Neural cell (in vitro differentiated cells): ENCODE results near the gene TUBB. TPM values are rescaled to one million over a fixed set of nuclear protein-coding genes. Genes with fewer than 3 reads are reported as not detected.

Experiments used
- H2AFZ ChIP-seq: fragments of 200-600, 300-800 bp; sonication (generic), shearing (Covaris generic); 2 replicates; pipeline ENCODE4 v1.6.0; 2014; ENCODE audit warnings: low read depth, mild to moderate bottlenecking, antibody characterized with exemption, low read length, moderate library complexity
- H3F3A ChIP-seq: fragments of 200-600 bp; shearing (Covaris generic); 2 replicates; pipeline ENCODE4 v1.6.1; 2016; ENCODE audit warnings: mild to moderate bottlenecking, moderate library complexity, mixed read lengths, antibody characterized with exemption, low read length; ENCODE audit not compliant: insufficient read depth, poor library complexity, severe bottlenecking
- H3K27ac ChIP-seq: fragments of 200-600, 300-800 bp; sonication (generic), shearing (Covaris generic); 2 replicates; pipeline ENCODE4 v1.5.1; 2014; ENCODE audit warnings: mild to moderate bottlenecking, low read length, moderate library complexity
- H3K27me3 ChIP-seq: fragments of 300-800, 200-600 bp; sonication (generic), shearing (Covaris generic); 2 replicates; pipeline ENCODE4 v1.6.0; 2014; ENCODE audit warnings: mild to moderate bottlenecking, low read depth, low read length, moderate library complexity; ENCODE audit not compliant: insufficient read depth
- H3K36me3 ChIP-seq: fragments of 300-800, 200-600 bp; sonication (generic), shearing (Covaris generic); 2 replicates; pipeline ENCODE4 v1.5.1; 2014; ENCODE audit warnings: mild to moderate bottlenecking, antibody characterized with exemption, low read length, moderate library complexity; ENCODE audit not compliant: insufficient read depth
- H3K4me2 ChIP-seq: fragments of 300-800, 200-600 bp; sonication (generic), shearing (Covaris generic); 2 replicates; pipeline ENCODE4 v1.6.0; 2014; ENCODE audit warnings: mild to moderate bottlenecking, low read length
- H3K4me3 ChIP-seq: fragments of 300-800, 200-600 bp; sonication (generic), shearing (Covaris generic); 2 replicates; pipeline ENCODE4 v1.5.1; 2014; ENCODE audit warnings: mild to moderate bottlenecking, low read length, moderate library complexity
- H3K79me2 ChIP-seq: fragments of 200-600 bp; shearing (Covaris generic); replicated peaks from 2 replicates; pipeline ENCODE4 v1.6.0; 2014; ENCODE audit warnings: mild to moderate bottlenecking, low read length, moderate library complexity; ENCODE audit not compliant: insufficient read depth
- H3K9ac ChIP-seq: fragments of 300-800, 200-600 bp; sonication (generic), shearing (Covaris generic); 2 replicates; pipeline ENCODE4 v1.6.1; 2016; ENCODE audit warnings: mild to moderate bottlenecking, low read length, mixed read lengths
- H3K9me2 ChIP-seq: fragments of 200-600 bp; shearing (Covaris generic); 2 replicates; pipeline ENCODE4 v1.6.1; 2016; ENCODE audit warnings: mild to moderate bottlenecking, low read length, mixed read lengths; ENCODE audit not compliant: insufficient read depth
- H3K9me3 ChIP-seq: fragments of 200-600, 300-800 bp; sonication (generic), shearing (Covaris generic); 2 replicates; pipeline ENCODE4 v1.6.1; 2016; ENCODE audit warnings: mild to moderate bottlenecking, mixed run types, low read length, moderate library complexity, mixed read lengths
- H4K20me1 ChIP-seq: fragments of 200-600 bp; shearing (Covaris generic); 2 replicates; pipeline ENCODE4 v1.6.1; 2016; ENCODE audit warnings: mild to moderate bottlenecking, mixed run types; ENCODE audit not compliant: insufficient read depth
- CTCF ChIP-seq: fragments of 450-650 bp; IDR thresholded peaks from 2 replicates; pipeline ENCODE4 v1.5.1; 2014; ENCODE audit warnings: antibody characterized with exemption, mild to moderate bottlenecking, moderate library complexity; ENCODE audit not compliant: poor library complexity, severe bottlenecking
- EP300 ChIP-seq: fragments of 450-650 bp; conservative IDR thresholded peaks from 2 replicates; pipeline ENCODE4 v1.6.1; 2014; ENCODE audit warnings: antibody characterized with exemption, mild to moderate bottlenecking, moderate library complexity; ENCODE audit not compliant: poor library complexity, severe bottlenecking
- EZH2 ChIP-seq: fragments of 200-600, 300-800 bp; shearing (Covaris generic), sonication (generic); IDR thresholded peaks from 2 replicates; pipeline ENCODE4 v1.6.1; 2014; ENCODE audit warnings: antibody characterized with exemption, low read length, borderline replicate concordance, mild to moderate bottlenecking; ENCODE audit not compliant: insufficient read depth, poor library complexity, severe bottlenecking
- MXI1 ChIP-seq: fragments of 450-650 bp; conservative IDR thresholded peaks from 2 replicates; pipeline ENCODE4 v1.6.1; 2014; ENCODE audit warnings: antibody characterized with exemption, mild to moderate bottlenecking; ENCODE audit not compliant: poor library complexity, severe bottlenecking
- POLR2AphosphoS5 ChIP-seq: IDR thresholded peaks from 2 replicates; pipeline ENCODE4 v1.6.1; 2012
- RAD21 ChIP-seq: fragments of 450-650 bp; conservative IDR thresholded peaks from 2 replicates; pipeline ENCODE4 v1.6.1; 2014; ENCODE audit warnings: antibody characterized with exemption, mild to moderate bottlenecking, moderate library complexity
- REST ChIP-seq: IDR thresholded peaks from 2 replicates; pipeline ENCODE4 v1.6.1; 2012; ENCODE audit warnings: borderline replicate concordance
- SMC3 ChIP-seq: fragments of 450-650 bp; conservative IDR thresholded peaks from 2 replicates; pipeline ENCODE4 v1.6.1; 2014; ENCODE audit warnings: antibody characterized with exemption, mild to moderate bottlenecking, moderate library complexity; ENCODE audit not compliant: poor library complexity
- TAF1 ChIP-seq: IDR thresholded peaks from 2 replicates; pipeline ENCODE4 v1.6.1; 2012; ENCODE audit warnings: low read depth
- polyA plus RNA-seq: library from polyadenylated mRNA; depleted of rRNA; stranded (reverse); fragments of >200 nt; gene quantifications from 2 replicates; pipeline ENCODE4 v1.2.3, GENCODE V29; 2014

TUBB gene
- polyA plus RNA-seq, 1 donor from 2014 or later, result 711 TPM

GRCh38 chr6:30747300-30747687 lies 27.1 kb downstream of the TUBB start:
- no peak for TF ChIP-seq CTCF
- Histone ChIP-seq H3K4me3 (no peak overlapping the region), H4K20me1 (no peaks in the 10 kb centered on the region), H3K27me3 (peaks cover 20% of the 10 kb centered on the region), H3K9me3 (no peaks in the 10 kb centered on the region), H3K9me2 (no peaks in the 10 kb centered on the region), H3K4me2 (no peak overlapping the region), H3K79me2 (no peaks in the 10 kb centered on the region), H3K36me3 (no peaks in the 10 kb centered on the region), H3K9ac (no peak overlapping the region), H3K27ac (no peak overlapping the region), H3F3A (no peaks in the 10 kb centered on the region), H2AFZ (no peak overlapping the region)

GRCh38 chr6:30747902-30748769 lies 28.0 kb downstream of the TUBB start:
- H3K9ac ChIP-seq, result no peak overlapping the region
- H3K27me3 ChIP-seq, result peaks cover 19% of the 10 kb centered on the region
- no peaks in the 10 kb centered on the region for H4K20me1 ChIP-seq
- no peak overlapping the region for H3K4me3 ChIP-seq
- no peaks in the 10 kb centered on the region for H3K36me3 ChIP-seq
- no peaks in the 10 kb centered on the region for H3K79me2 ChIP-seq
- no peak overlapping the region for H2AFZ ChIP-seq
- no peak overlapping the region for H3K4me2 ChIP-seq
- TF ChIP-seq RAD21 (no peak), MXI1 (no peak), TAF1 (no peak), REST (no peak), POLR2AphosphoS5 (no peak)
- no peaks in the 10 kb centered on the region for H3F3A ChIP-seq
- no peaks in the 10 kb centered on the region for H3K9me3 ChIP-seq
- H3K9me2 ChIP-seq, result no peaks in the 10 kb centered on the region
- H3K27ac ChIP-seq, result no peak overlapping the region

DNA sequence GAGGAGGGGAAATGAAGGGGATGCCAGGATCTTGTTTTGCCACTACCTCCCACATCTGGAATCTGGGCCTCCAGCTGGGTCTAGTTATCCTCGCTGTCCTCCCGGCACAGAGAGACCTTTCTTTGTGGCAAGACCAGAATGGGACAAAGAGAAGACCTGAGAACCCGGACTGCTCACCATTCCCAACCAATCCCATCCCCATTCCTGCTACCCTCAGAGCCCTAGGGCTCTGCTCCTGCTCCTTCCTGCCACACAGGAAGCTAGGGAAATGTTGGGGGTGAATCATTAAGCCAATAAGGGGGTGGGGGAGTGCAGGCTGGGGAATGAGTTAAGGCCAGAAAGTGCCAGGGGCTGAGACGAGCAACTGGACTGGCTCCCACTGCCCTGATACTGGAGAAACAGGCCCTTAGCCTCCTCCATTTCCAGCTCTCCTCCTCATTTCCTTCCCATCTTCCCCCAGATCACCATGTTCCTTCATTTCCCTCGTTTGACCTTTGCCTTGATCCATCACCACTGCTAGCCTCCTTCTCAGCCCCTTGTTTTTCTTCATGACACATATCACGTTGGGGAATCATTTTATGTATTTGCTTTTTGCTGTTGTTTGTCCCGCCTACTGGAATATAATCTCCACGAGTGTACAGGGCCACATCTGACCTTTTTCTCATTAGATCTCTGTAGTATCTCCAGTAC lies 28.8 kb downstream of the TUBB start:
- no peak overlapping the region for H3K4me3 ChIP-seq
- H3K9me3 ChIP-seq, result no peaks in the 10 kb centered on the region
- no peaks in the 10 kb centered on the region for H4K20me1 ChIP-seq
- H3F3A ChIP-seq, result no peaks in the 10 kb centered on the region
- H3K27me3 ChIP-seq, result peaks cover 11% of the 10 kb centered on the region
- H2AFZ ChIP-seq, result no peak overlapping the region
- no peak overlapping the region for H3K4me2 ChIP-seq
- no peak overlapping the region for H3K27ac ChIP-seq
- no peaks in the 10 kb centered on the region for H3K79me2 ChIP-seq
- H3K9ac ChIP-seq, result no peak overlapping the region
- H3K36me3 ChIP-seq, result no peaks in the 10 kb centered on the region
- H3K9me2 ChIP-seq, result no peaks in the 10 kb centered on the region
- no peak for TF ChIP-seq RAD21
- no peak for TF ChIP-seq POLR2AphosphoS5
- no peak for TF ChIP-seq EZH2
- no peak for TF ChIP-seq SMC3
- TF ChIP-seq EP300, result no peak
- no peak for TF ChIP-seq CTCF
- TF ChIP-seq TAF1, result no peak
